ENCODE measurements around the gene PLB1. TPM values are rescaled to one million over a fixed set of nuclear protein-coding genes. Genes with fewer than 3 reads are reported as not detected.

Gene PLB1
- total RNA-seq, 2 experiments from 2014 or later: not detected

DNA sequence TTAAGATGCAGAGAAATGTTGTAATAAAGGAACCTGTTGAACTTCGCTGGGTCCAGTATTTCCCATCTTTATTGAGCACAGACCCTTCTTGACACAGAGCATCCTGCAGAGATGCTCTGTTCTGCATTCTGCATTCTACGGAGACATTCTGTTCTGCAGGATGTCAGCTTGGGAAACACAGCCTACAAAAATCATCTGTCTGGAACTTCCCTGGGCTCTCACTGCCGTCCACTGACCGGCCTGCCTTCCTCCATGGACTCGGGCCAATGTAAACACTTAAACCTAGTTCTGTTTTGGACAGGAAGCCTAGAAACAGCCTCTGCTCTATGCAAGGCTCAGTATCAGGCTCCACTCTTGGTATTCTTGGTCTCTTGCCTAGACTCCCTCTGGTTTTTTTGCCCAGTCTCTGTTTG lies 165.7 kb downstream of the PLB1 start:
- no peak overlapping the region for H3K4me2 ChIP-seq (ENCODE audit: low read length)
- H2AFZ ChIP-seq (ENCODE audit: low read length): no peak overlapping the region
- no peaks in the 10 kb centered on the region for H3K36me3 ChIP-seq (ENCODE audit: insufficient read depth, low read length)
- H3K9me3 ChIP-seq (ENCODE audit: low read length): no peaks in the 10 kb centered on the region
- H4K20me1 ChIP-seq (ENCODE audit: insufficient read depth, low read length): no peaks in the 10 kb centered on the region
- no peaks in the 10 kb centered on the region for H3K4me1 ChIP-seq (ENCODE audit: insufficient read depth, low read length, poor library complexity, severe bottlenecking)
- POLR2A ChIA-PET: no interaction called here
- no peak for TF ChIP-seq CTCF (conservative IDR thresholded peaks at IDR 0.05; ENCODE audit: low read length)
- TF ChIP-seq EZH2phosphoT487 (IDR thresholded peaks at IDR 0.05; ENCODE audit: borderline replicate concordance, low read depth, low read length): no peak
- no peak for DNase-seq (ENCODE audit: low spot score)
- no TSS peak for BruUV-seq (replicated peaks)
- CTCF ChIA-PET (ENCODE audit: unreplicated experiment): no interaction called here
- H3K4me3 ChIP-seq (ENCODE audit: low read depth, low read length, poor library complexity, severe bottlenecking): no peak overlapping the region
- no peaks in the 10 kb centered on the region for H3K79me2 ChIP-seq (ENCODE audit: insufficient read depth, low read depth, low read length)
- no peak overlapping the region for H3K27ac ChIP-seq (ENCODE audit: low read depth, low read length, poor library complexity, severe bottlenecking)
- H3K9me2 ChIP-seq (ENCODE audit: insufficient read depth, low read length): no peaks in the 10 kb centered on the region
- intact Hi-C loops (cut with micrococcal nuclease; ENCODE audit: unreplicated experiment): no loop called here

GRCh38 chr2:28662044-28662443 lies 166.2 kb downstream of the PLB1 start:
- intact Hi-C loops (cut with micrococcal nuclease; ENCODE audit: unreplicated experiment): no loop called here
- BruUV-seq (replicated peaks): no TSS peak
- H3K9me3 ChIP-seq (ENCODE audit: low read length): no peaks in the 10 kb centered on the region
- H3K4me1 ChIP-seq (ENCODE audit: insufficient read depth, low read length, poor library complexity, severe bottlenecking): no peaks in the 10 kb centered on the region
- no peaks in the 10 kb centered on the region for H3K79me2 ChIP-seq (ENCODE audit: insufficient read depth, low read depth, low read length)
- no peak overlapping the region for H2AFZ ChIP-seq (ENCODE audit: low read length)
- ChIA-PET CTCF (ENCODE audit: unreplicated experiment) (no interaction called here), POLR2A (interaction anchor here (0.5 kb wide), 1 partner anchor 44 kb away, joined by 3 read pairs; no protein-coding TSS in a partner anchor)
- H3K4me2 ChIP-seq (ENCODE audit: low read length): no peak overlapping the region
- no peak overlapping the region for H3K4me3 ChIP-seq (ENCODE audit: low read depth, low read length, poor library complexity, severe bottlenecking)
- TF ChIP-seq CTCF (conservative IDR thresholded peaks at IDR 0.05; ENCODE audit: low read length) (no peak), EZH2phosphoT487 (IDR thresholded peaks at IDR 0.05; ENCODE audit: borderline replicate concordance, low read depth, low read length) (no peak)
- no peaks in the 10 kb centered on the region for H4K20me1 ChIP-seq (ENCODE audit: insufficient read depth, low read length)
- H3K9me2 ChIP-seq (ENCODE audit: insufficient read depth, low read length): no peaks in the 10 kb centered on the region
- H3K27ac ChIP-seq (ENCODE audit: low read depth, low read length, poor library complexity, severe bottlenecking): no peak overlapping the region
- no peak for DNase-seq (ENCODE audit: low spot score)
- H3K36me3 ChIP-seq (ENCODE audit: insufficient read depth, low read length): no peaks in the 10 kb centered on the region

GRCh38 chr2:28662468-28663181 lies 166.8 kb downstream of the PLB1 start:
- no peaks in the 10 kb centered on the region for H4K20me1 ChIP-seq (ENCODE audit: insufficient read depth, low read length)
- H3K36me3 ChIP-seq (ENCODE audit: insufficient read depth, low read length): no peaks in the 10 kb centered on the region
- H3K79me2 ChIP-seq (ENCODE audit: insufficient read depth, low read depth, low read length): no peaks in the 10 kb centered on the region
- BruUV-seq (replicated peaks): no TSS peak
- CTCF ChIA-PET (ENCODE audit: unreplicated experiment): no interaction called here
- intact Hi-C loops (cut with micrococcal nuclease; ENCODE audit: unreplicated experiment): no loop called here
- no peaks in the 10 kb centered on the region for H3K9me3 ChIP-seq (ENCODE audit: low read length)
- no peak overlapping the region for H3K4me3 ChIP-seq (ENCODE audit: low read depth, low read length, poor library complexity, severe bottlenecking)
- no peak for DNase-seq (ENCODE audit: low spot score)
- no peak overlapping the region for H2AFZ ChIP-seq (ENCODE audit: low read length)
- POLR2A ChIA-PET: interaction anchor here (0.5 kb wide), 1 partner anchor 45 kb away, joined by 3 read pairs; no protein-coding TSS in a partner anchor
- no peak overlapping the region for H3K27ac ChIP-seq (ENCODE audit: low read depth, low read length, poor library complexity, severe bottlenecking)
- TF ChIP-seq CTCF (conservative IDR thresholded peaks at IDR 0.05; ENCODE audit: low read length) (no peak), EZH2phosphoT487 (IDR thresholded peaks at IDR 0.05; ENCODE audit: borderline replicate concordance, low read depth, low read length) (no peak)
- H3K4me1 ChIP-seq (ENCODE audit: insufficient read depth, low read length, poor library complexity, severe bottlenecking): no peaks in the 10 kb centered on the region
- H3K9me2 ChIP-seq (ENCODE audit: insufficient read depth, low read length): no peaks in the 10 kb centered on the region
- H3K4me2 ChIP-seq (ENCODE audit: low read length): no peak overlapping the region
